Measurements from ENCODE around the gene PLEKHM1. TPM values are rescaled to one million over a fixed set of nuclear protein-coding genes. Genes with fewer than 3 reads are reported as not detected.

PLEKHM1 gene
- total and polyA plus RNA-seq, 11 donors = 11.1 to 48.0 (median 30.4) TPM

DNA sequence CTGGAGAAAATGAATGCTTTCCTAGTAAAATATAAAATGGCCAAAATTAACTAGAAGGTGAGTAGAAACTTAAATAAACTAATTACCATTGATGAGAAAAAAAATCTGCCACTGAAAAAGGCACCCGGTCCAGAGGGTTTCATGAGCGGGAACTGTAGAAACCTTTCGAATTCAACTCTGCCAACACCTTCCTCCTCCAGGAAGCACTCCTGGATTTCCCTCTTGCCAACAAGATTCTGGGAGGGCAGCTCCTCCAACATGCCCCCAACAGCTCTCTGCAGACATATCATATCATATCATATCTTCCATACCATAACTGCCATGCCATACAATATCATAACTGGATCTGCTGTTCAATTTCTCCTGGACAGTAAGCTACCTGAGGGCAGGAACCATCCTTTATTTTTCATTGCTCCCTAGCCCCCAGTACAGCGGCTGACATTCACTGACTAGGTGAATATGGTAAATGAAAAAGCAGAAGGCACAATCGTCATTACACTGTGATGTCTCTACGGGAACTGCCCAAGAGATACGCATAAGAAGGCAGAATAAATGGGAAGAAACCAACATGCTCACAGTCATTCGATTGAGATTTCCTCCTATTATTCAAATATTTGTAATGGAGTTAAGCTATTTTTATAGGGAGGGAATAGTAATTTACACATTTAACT, 67.1 kb downstream of the PLEKHM1 start:
- Histone ChIP-seq H3K9me3 (no peaks in the 10 kb centered on the region), H3K4me3 (peak overlapping the region in 4 of 12 donors; percentile 21 to 59 (median 52)), H3K27ac (peak overlapping the region in 6 of 12 donors; percentile 80 to 92 (median 90)), H3K4me1 (peaks cover 0 to 50% (median 22%) of the 10 kb centered on the region in 12 donors), H3K36me3 (peaks cover 0 to 5% (median 0%) of the 10 kb centered on the region in 9 donors), H3K27me3 (no peaks in the 10 kb centered on the region)
- DNase-seq (no peak), ATAC-seq (no peak)
- TF ChIP-seq, protein P1, sequence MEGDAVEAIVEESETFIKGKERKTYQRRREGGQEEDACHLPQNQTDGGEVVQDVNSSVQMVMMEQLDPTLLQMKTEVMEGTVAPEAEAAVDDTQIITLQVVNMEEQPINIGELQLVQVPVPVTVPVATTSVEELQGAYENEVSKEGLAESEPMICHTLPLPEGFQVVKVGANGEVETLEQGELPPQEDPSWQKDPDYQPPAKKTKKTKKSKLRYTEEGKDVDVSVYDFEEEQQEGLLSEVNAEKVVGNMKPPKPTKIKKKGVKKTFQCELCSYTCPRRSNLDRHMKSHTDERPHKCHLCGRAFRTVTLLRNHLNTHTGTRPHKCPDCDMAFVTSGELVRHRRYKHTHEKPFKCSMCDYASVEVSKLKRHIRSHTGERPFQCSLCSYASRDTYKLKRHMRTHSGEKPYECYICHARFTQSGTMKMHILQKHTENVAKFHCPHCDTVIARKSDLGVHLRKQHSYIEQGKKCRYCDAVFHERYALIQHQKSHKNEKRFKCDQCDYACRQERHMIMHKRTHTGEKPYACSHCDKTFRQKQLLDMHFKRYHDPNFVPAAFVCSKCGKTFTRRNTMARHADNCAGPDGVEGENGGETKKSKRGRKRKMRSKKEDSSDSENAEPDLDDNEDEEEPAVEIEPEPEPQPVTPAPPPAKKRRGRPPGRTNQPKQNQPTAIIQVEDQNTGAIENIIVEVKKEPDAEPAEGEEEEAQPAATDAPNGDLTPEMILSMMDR (IDR thresholded peaks at IDR 0.05) = no peak
- TF ChIP-seq POLR2A (IDR thresholded peaks at IDR 0.05) = no peak
- intact Hi-C loops (cut with DNase I) = no loop called here
- 51 to 76% (median 54%) methylated on average over 8 of the region's 8 CpGs for WGBS, 4 donors

- intact Hi-C loops (cut with DNase I) = no loop called here
- TF ChIP-seq, protein P1 (IDR thresholded peaks at IDR 0.05) = no peak
- TF ChIP-seq POLR2A (IDR thresholded peaks at IDR 0.05) = no peak
- Histone ChIP-seq H3K4me1 (peaks cover 6 to 66% (median 35%) of the 10 kb centered on the region in 12 donors), H3K27me3 (no peaks in the 10 kb centered on the region), H3K9me3 (no peaks in the 10 kb centered on the region), H3K4me3 (no peak overlapping the region), H3K27ac (peak overlapping the region in 1 of 12 donors; percentile 49), H3K36me3 (peaks cover 0 to 5% (median 0%) of the 10 kb centered on the region in 9 donors)
- 86 to 90% (median 90%) methylated on average over 10 of the region's 10 CpGs for WGBS, 4 donors
- DNase-seq (no peak), ATAC-seq (no peak)
Measured at GRCh38 chr17:45414990-45415881, 75.3 kb downstream of the PLEKHM1 start.

DNA sequence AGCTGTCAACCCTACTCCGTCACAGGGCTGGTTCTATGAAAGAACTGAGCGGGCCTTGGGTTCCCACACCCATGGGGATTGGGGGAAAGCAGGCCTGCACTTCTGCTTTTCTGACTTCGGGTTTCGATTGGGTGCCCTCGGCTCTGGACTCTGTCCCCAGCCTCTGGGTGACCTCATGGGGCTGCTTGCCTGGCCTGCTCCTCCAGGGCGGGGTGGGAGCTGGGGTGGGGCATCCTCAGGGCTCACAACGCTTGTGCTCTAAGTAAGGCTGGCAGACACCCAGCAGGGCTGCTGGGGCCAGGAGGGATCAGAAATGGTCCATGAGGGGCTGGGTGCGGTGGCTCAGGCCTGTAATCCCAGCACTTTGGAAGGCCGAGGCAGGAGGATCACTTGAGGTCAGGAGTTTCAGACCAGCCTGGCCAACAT, 77.0 kb downstream of the PLEKHM1 start:
- Histone ChIP-seq H3K9me3 (no peaks in the 10 kb centered on the region), H3K36me3 (no peaks in the 10 kb centered on the region), H3K4me3 (no peak overlapping the region), H3K27me3 (no peaks in the 10 kb centered on the region), H3K27ac (peak overlapping the region in 1 of 12 donors; percentile 73), H3K4me1 (peaks cover 6 to 70% (median 44%) of the 10 kb centered on the region in 12 donors)
- TF ChIP-seq, protein P1 (IDR thresholded peaks at IDR 0.05) = no peak
- TF ChIP-seq POLR2A (IDR thresholded peaks at IDR 0.05) = no peak
- ATAC-seq (peak in 3 of 4 donors; percentile 18 to 64 (median 47)), DNase-seq (peak in 4 of 5 donors; percentile 57 to 77 (median 72))
- 79 to 87% (median 82%) methylated on average over 9 of the region's 9 CpGs for WGBS, 4 donors
- intact Hi-C loops (cut with DNase I) = loop anchor here in 1 of 10 donors (1.0 kb wide), 1 partner anchor 12 kb away; no protein-coding TSS in a partner anchor

Data from heart left ventricle (tissue), 16 donors.